CD4-positive, alpha-beta T cell treated with Interferon alpha-2 for 1 hour (primary cell): ENCODE data around the gene GH2.
"Not testable (repeated sequence)": the region's sequence is repeated elsewhere in the genome, so short reads cannot be mapped to it uniquely, and the experiment has no call there.

Experiments used
- DNase-seq, 2 donors: peaks; one replicate each; pipeline ENCODE4 v3.0.0-alpha.2; 2020 to 2022

Gene GH2

GRCh38 chr17:63911041-63911635 lies 29.4 kb upstream of the GH2 start, which contains the start of gene CSHL1:
CSHL1 (minus strand) TSS chr17:63911258; CDS start chr17:63911196, 62 bp downstream.
- no peak for DNase-seq

GRCh38 chr17:63910096-63910495 lies 28.4 kb upstream of the GH2 start:
- no peak for DNase-seq

DNA sequence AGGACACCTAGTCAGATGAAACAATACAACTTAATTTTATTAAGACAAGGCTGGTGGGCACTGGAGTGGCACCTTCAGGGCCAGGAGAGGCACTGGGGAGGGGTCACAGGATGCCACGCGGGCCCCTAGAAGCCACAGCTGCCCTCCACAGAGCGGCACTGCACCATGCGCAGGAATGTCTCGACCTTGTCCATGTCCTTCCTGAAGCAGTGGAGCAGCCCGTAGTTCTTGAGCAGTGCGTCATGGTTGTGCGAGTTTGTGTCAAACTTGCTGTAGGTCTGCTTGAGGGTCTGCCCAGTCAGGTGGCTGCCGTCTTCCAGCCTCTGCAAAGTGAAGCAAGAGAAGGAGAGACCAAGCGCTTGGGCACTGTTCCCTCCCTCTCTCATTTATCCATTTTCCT lies 27.8 kb upstream of the GH2 start:
- not testable (repeated sequence) for DNase-seq

DNA sequence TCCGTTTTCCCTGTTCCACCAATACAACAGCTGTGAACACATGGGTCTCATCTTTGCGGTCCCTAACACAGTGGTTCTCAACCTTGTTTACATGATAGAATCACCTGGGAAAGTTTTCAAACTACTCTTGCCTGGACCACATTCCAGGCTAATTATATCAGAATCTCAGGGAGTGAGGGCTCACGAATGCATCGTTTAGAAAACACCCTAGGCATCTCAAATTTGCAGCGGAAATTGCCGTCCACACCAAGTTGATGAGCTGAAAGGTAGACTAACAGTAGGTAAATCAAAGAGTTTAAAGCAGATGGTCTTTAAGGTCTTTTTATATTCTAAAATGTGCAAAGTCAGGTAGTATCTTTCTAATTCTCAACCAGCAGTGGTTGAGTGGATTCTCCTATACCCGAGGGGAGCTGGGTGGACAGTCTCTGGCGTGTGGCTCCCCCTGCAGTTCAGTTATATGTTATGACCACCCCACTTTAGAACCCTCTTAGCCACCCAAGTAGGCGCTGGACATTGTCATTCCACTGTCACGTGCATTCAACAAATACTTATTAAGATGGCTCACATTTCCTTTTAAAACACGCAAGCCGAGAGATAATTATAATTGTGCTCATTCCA lies 25.5 kb upstream of the GH2 start:
- not testable (repeated sequence) for DNase-seq

- DNase-seq: not testable (repeated sequence)
Measured at GRCh38 chr17:63904796-63905195, 23.1 kb upstream of the GH2 start.

GRCh38 chr17:63903787-63904201 lies 22.1 kb upstream of the GH2 start:
- peak; percentile 40 to 68 for DNase-seq

DNA sequence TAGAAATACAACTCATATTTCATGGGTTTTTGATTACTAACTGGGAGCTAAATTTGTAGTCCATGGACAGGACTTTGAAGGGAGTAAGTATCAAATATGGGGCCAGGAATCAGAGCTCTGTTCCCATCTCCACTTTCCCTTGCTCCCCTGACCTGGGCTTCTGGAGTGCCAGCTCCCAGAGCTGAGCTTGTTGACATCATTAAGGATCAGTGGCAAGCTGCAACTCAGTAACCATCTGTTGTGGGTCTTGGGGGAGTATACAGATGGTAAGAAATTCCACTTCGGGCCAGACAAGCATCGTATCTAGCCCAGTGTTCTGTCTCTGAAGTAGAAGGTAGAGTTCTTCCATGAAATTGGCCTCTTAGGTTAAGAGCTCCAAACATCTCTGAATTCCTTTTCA lies 20.2 kb upstream of the GH2 start:
- not testable (repeated sequence) for DNase-seq

GRCh38 chr17:63898899-63899798 lies 17.4 kb upstream of the GH2 start:
- DNase-seq: peak in 1 of 2 donors; percentile 43

- DNase-seq: not testable (repeated sequence)
Measured at GRCh38 chr17:63896524-63897354, 15.0 kb upstream of the GH2 start, which contains the start of gene CSH1. CSH1 (minus strand) TSS chr17:63896574; CDS start chr17:63896511, 63 bp downstream.

GRCh38 chr17:63894821-63895220 lies 13.1 kb upstream of the GH2 start:
- not testable (repeated sequence) for DNase-seq

GRCh38 chr17:63894021-63894420 lies 12.3 kb upstream of the GH2 start:
- not testable (repeated sequence) for DNase-seq

DNA sequence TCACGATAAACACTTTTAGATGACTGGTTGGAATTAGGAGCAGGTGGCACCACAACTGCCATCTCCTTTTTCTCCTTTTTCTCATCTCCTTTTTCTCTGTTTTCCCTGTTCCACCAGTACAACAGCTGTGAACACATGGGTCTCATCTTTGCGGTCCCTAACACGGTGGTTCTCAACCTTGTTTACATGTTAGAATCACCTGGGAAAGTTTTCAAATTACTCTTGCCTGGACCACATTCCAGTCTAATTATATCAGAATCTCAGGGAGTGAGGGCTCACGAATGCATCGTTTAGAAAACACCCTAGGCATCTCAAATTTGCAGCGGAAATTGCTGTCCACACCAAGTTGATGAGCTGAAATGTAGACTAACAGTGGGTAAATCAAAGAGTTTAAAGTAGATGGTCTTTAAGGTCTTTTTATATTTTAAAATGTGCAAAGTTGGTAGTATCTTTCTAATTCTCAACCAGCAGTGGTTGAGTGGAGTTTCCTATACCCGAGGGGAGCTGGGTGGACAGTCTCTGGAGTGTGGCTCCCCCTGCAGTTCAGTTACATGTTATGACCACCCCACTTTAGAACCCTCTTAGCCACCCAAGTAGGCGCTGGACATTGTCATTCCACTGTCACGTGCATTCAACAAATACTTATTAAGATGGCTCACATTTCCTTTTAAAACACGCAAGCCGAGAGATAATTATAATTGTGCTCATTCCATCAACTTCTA lies 10.7 kb upstream of the GH2 start:
- not testable (repeated sequence) for DNase-seq

GRCh38 chr17:63889026-63889848 lies 7.5 kb upstream of the GH2 start:
- peak; percentile 28 to 39 for DNase-seq

GRCh38 chr17:63885119-63885518 lies 3.4 kb upstream of the GH2 start:
- DNase-seq: not testable (repeated sequence)

GRCh38 chr17:63882626-63883126 lies 932 bp upstream of the GH2 start:
- DNase-seq: not testable (repeated sequence)

- DNase-seq: not testable (repeated sequence)
Measured at GRCh38 chr17:63881337-63881736, 407 bp downstream of the GH2 start.

DNA sequence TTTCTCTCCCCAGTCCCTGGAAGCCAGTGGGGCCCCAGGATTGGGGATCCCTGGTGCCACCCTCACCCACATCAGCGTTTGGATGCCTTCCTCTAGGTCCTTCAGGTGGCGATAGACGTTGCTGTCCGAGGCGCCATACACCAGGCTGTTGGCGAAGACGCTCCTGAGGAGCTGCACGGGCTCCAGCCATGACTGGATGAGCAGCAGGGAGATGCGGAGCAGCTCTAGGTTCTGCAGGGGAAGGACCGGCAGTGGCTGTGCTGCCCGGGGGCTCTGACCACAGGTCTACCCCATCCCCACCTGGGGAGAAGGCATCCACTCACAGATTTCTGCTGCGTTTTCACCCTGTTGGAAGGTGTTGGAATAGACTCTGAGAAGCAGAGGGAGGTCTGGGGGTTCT lies 1.0 kb downstream of the GH2 start:
- no peak for DNase-seq

DNA sequence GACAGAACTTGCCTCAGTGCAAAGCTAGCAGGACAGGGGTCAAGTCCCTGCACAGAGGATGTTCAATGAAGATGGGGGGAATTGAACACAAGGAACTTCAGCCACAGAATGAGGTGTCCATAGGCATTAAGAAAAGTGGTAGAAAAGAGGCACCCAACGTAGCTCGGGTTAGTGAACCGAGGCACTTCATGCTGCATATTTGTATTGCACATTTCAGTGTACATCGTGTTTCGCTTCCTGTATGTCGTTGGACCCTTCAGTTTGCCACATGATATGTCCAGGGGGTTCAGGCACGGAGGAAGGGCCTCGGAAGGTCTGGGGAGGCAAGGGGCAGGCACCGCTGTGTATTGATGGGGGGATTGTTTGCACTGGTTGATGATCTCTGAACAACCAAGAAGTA lies 3.3 kb downstream of the GH2 start:
- not testable (repeated sequence) for DNase-seq

- DNase-seq: not testable (repeated sequence)
Measured at GRCh38 chr17:63874693-63875092, 7.1 kb downstream of the GH2 start.

GRCh38 chr17:63874061-63874626 lies 7.6 kb downstream of the GH2 start:
- not testable (repeated sequence) for DNase-seq
